ENCODE measurements around the gene PTBP1. TPM values are rescaled to one million over a fixed set of nuclear protein-coding genes. Genes with fewer than 3 reads are reported as not detected.

PTBP1 gene
- total and polyA plus RNA-seq, 2 of the 13 experiments (the other 11 are each of a cell fraction or from before 2014, with no cell fraction given), result 195 to 288 TPM

- TF ChIP-seq ZNF782 (CRISPR knock-in tag; IDR thresholded peaks at IDR 0.05; ENCODE audit: borderline replicate concordance) (peak; percentile 54; the same call in 1 of the 2 replicates), PITX1 (CRISPR knock-in tag; IDR thresholded peaks at IDR 0.05) (peak; percentile 74; the same call in 1 of the 2 replicates), GATAD2A (CRISPR knock-in tag; IDR thresholded peaks at IDR 0.05) (peak; percentile 83), ZNF530 (CRISPR knock-in tag; IDR thresholded peaks at IDR 0.05; ENCODE audit: low read depth) (no peak), SCMH1 (CRISPR knock-in tag; IDR thresholded peaks at IDR 0.05; ENCODE audit: borderline replicate concordance) (no peak), GFI1 (CRISPR knock-in tag; IDR thresholded peaks at IDR 0.05; ENCODE audit: borderline replicate concordance) (no peak; the same call in 1 of the 2 replicates), TRIM24 (CRISPR knock-in tag; IDR thresholded peaks at IDR 0.05) (no peak), HIVEP1 (CRISPR knock-in tag; IDR thresholded peaks at IDR 0.05) (peak; percentile 89), NR1H2 (CRISPR knock-in tag; IDR thresholded peaks at IDR 0.05; ENCODE audit: borderline replicate concordance, low read depth) (no peak), ISX (CRISPR knock-in tag; conservative IDR thresholded peaks at IDR 0.05) (peak; percentile 88; the same call in 1 of the 2 replicates), ZFP36L2 (CRISPR knock-in tag; IDR thresholded peaks at IDR 0.05) (peak; percentile 85; the same call in 1 of the 2 replicates), THAP7 (CRISPR knock-in tag; IDR thresholded peaks at IDR 0.05) (peak; percentile 76), ZNF33A (CRISPR knock-in tag; IDR thresholded peaks at IDR 0.05; ENCODE audit: borderline replicate concordance) (no peak), ZNF143 (CRISPR knock-in tag; IDR thresholded peaks at IDR 0.05) (0 out of 2 replicates have a peak, but pooled peaks have one; percentile 29), HMG20A (CRISPR knock-in tag; IDR thresholded peaks at IDR 0.05; ENCODE audit: borderline replicate concordance) (0 out of 2 replicates have a peak, but pooled peaks have one; percentile 25), GABPB1 (CRISPR knock-in tag; IDR thresholded peaks at IDR 0.05) (peak; percentile 53), ZNF558 (CRISPR knock-in tag; IDR thresholded peaks at IDR 0.05; ENCODE audit: borderline replicate concordance) (peak; percentile 79; the same call in 1 of the 2 replicates), KAT7 (CRISPR knock-in tag; IDR thresholded peaks at IDR 0.05; ENCODE audit: borderline replicate concordance) (no peak)
- TF ChIP-seq, protein P1, sequence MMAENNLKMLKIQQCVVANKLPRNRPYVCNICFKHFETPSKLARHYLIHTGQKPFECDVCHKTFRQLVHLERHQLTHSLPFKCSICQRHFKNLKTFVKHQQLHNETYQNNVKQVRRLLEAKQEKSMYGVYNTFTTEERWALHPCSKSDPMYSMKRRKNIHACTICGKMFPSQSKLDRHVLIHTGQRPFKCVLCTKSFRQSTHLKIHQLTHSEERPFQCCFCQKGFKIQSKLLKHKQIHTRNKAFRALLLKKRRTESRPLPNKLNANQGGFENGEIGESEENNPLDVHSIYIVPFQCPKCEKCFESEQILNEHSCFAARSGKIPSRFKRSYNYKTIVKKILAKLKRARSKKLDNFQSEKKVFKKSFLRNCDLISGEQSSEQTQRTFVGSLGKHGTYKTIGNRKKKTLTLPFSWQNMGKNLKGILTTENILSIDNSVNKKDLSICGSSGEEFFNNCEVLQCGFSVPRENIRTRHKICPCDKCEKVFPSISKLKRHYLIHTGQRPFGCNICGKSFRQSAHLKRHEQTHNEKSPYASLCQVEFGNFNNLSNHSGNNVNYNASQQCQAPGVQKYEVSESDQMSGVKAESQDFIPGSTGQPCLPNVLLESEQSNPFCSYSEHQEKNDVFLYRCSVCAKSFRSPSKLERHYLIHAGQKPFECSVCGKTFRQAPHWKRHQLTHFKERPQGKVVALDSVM (CRISPR knock-in tag; IDR thresholded peaks at IDR 0.05), result peak; percentile 48; the same call in 1 of the 2 replicates
- TF ChIP-seq, protein P2, sequence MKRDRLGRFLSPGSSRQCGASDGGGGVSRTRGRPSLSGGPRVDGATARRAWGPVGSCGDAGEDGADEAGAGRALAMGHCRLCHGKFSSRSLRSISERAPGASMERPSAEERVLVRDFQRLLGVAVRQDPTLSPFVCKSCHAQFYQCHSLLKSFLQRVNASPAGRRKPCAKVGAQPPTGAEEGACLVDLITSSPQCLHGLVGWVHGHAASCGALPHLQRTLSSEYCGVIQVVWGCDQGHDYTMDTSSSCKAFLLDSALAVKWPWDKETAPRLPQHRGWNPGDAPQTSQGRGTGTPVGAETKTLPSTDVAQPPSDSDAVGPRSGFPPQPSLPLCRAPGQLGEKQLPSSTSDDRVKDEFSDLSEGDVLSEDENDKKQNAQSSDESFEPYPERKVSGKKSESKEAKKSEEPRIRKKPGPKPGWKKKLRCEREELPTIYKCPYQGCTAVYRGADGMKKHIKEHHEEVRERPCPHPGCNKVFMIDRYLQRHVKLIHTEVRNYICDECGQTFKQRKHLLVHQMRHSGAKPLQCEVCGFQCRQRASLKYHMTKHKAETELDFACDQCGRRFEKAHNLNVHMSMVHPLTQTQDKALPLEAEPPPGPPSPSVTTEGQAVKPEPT (CRISPR knock-in tag; IDR thresholded peaks at IDR 0.05; ENCODE audit: low read depth), result peak; percentile 59; the same call in 1 of the 2 replicates
- TF ChIP-seq, protein P3, sequence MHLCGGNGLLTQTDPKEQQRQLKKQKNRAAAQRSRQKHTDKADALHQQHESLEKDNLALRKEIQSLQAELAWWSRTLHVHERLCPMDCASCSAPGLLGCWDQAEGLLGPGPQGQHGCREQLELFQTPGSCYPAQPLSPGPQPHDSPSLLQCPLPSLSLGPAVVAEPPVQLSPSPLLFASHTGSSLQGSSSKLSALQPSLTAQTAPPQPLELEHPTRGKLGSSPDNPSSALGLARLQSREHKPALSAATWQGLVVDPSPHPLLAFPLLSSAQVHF (CRISPR knock-in tag; IDR thresholded peaks at IDR 0.05), result peak; percentile 66; the same call in 1 of the 2 replicates
- TF ChIP-seq, protein P4, sequence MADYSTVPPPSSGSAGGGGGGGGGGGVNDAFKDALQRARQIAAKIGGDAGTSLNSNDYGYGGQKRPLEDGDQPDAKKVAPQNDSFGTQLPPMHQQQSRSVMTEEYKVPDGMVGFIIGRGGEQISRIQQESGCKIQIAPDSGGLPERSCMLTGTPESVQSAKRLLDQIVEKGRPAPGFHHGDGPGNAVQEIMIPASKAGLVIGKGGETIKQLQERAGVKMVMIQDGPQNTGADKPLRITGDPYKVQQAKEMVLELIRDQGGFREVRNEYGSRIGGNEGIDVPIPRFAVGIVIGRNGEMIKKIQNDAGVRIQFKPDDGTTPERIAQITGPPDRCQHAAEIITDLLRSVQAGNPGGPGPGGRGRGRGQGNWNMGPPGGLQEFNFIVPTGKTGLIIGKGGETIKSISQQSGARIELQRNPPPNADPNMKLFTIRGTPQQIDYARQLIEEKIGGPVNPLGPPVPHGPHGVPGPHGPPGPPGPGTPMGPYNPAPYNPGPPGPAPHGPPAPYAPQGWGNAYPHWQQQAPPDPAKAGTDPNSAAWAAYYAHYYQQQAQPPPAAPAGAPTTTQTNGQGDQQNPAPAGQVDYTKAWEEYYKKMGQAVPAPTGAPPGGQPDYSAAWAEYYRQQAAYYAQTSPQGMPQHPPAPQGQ (CRISPR knock-in tag; IDR thresholded peaks at IDR 0.05; ENCODE audit: borderline replicate concordance), result no peak
Observed at GRCh38 chr19:778910-779653, 18.2 kb upstream of the PTBP1 start (continued).
